Osteoblast (primary cell): ENCODE results near the gene RPUSD1. TPM values are rescaled to one million over a fixed set of nuclear protein-coding genes. Genes with fewer than 3 reads are reported as not detected.

Source experiments
- DNase-seq: peaks from one replicate; pipeline ENCODE4 v3.0.0; 2011; ENCODE audit warnings: low spot score, mixed read lengths; ENCODE audit not compliant: insufficient read length; ENCODE audit errors: missing footprints
- H2AFZ ChIP-seq: 2 replicates; pipeline ENCODE4 v1.6.0; 2011; ENCODE audit warnings: mild to moderate bottlenecking, low read length
- H3K27ac ChIP-seq: 2 replicates; pipeline ENCODE4 v1.5.1; 2011; ENCODE audit warnings: mild to moderate bottlenecking, low read depth, low read length, moderate library complexity
- H3K27me3 ChIP-seq: 2 replicates; pipeline ENCODE4 v1.6.0; 2012; ENCODE audit warnings: mild to moderate bottlenecking, control low read depth, inconsistent platforms, low read length, moderate library complexity; ENCODE audit not compliant: insufficient read depth
- H3K36me3 ChIP-seq: 2 replicates; pipeline ENCODE4 v1.5.1; 2011; ENCODE audit warnings: mild to moderate bottlenecking, low read length, control low read depth, moderate library complexity; ENCODE audit not compliant: insufficient read depth
- H3K4me1 ChIP-seq: 2 replicates; pipeline ENCODE4 v1.5.1; 2011; ENCODE audit warnings: mild to moderate bottlenecking, low read length, control low read depth, moderate library complexity; ENCODE audit not compliant: insufficient read depth
- H3K4me2 ChIP-seq: 2 replicates; pipeline ENCODE4 v1.6.0; 2011; ENCODE audit warnings: mild to moderate bottlenecking, low read length; ENCODE audit not compliant: insufficient read depth
- H3K4me3 ChIP-seq: fragments of 200-600 bp; sonication (generic); 3 replicates; pipeline ENCODE4 v1.5.1; 2012; ENCODE audit warnings: mild to moderate bottlenecking, low read length, inconsistent platforms; ENCODE audit not compliant: insufficient read depth
- H3K79me2 ChIP-seq: 2 replicates; pipeline ENCODE4 v1.6.0; 2012; ENCODE audit warnings: mild to moderate bottlenecking, low read length, control low read depth, inconsistent platforms; ENCODE audit not compliant: insufficient read depth
- H3K9me3 ChIP-seq: 2 replicates; pipeline ENCODE4 v1.5.1; 2011; ENCODE audit warnings: low read depth, low read length, control low read depth
- H4K20me1 ChIP-seq: 2 replicates; pipeline ENCODE4 v1.6.0; 2012; ENCODE audit warnings: mild to moderate bottlenecking, low read length, control low read depth; ENCODE audit not compliant: insufficient read depth
- CTCF ChIP-seq: IDR thresholded peaks from 2 replicates; pipeline ENCODE4 v1.5.1; 2011; ENCODE audit warnings: mild to moderate bottlenecking, low read depth, low read length, moderate library complexity; ENCODE audit errors: extremely low read depth
- total RNA-seq: library from RNA; depleted of rRNA; stranded (reverse); fragments of >200 nt; gene quantifications from 2 replicates; pipeline ENCODE4 v1.2.3, GENCODE V29; 2012

The RPUSD1 gene
- total RNA-seq, 1 donor: 28.2 TPM

- no peak overlapping the region for H3K27ac ChIP-seq
- DNase-seq: no peak
- no peaks in the 10 kb centered on the region for H3K36me3 ChIP-seq
- TF ChIP-seq CTCF: no peak
- H3K4me3 ChIP-seq: no peak overlapping the region
- H4K20me1 ChIP-seq: no peaks in the 10 kb centered on the region
- no peaks in the 10 kb centered on the region for H3K9me3 ChIP-seq
- H3K4me1 ChIP-seq: no peaks in the 10 kb centered on the region
- H3K4me2 ChIP-seq: no peak overlapping the region
- H2AFZ ChIP-seq: no peak overlapping the region
- H3K27me3 ChIP-seq: peaks cover 21% of the 10 kb centered on the region
- no peaks in the 10 kb centered on the region for H3K79me2 ChIP-seq
Observed at GRCh38 chr16:797120-797420, 8.9 kb upstream of the RPUSD1 start.

- H4K20me1 ChIP-seq: no peaks in the 10 kb centered on the region
- H3K4me2 ChIP-seq: no peak overlapping the region
- DNase-seq: no peak
- TF ChIP-seq CTCF: no peak
- H3K27ac ChIP-seq: no peak overlapping the region
- no peak overlapping the region for H3K4me3 ChIP-seq
- no peaks in the 10 kb centered on the region for H3K9me3 ChIP-seq
- H3K4me1 ChIP-seq: no peaks in the 10 kb centered on the region
- H3K36me3 ChIP-seq: peaks cover under 1% of the 10 kb centered on the region
- H3K79me2 ChIP-seq: no peaks in the 10 kb centered on the region
- H3K27me3 ChIP-seq: peaks cover 16% of the 10 kb centered on the region
- H2AFZ ChIP-seq: no peak overlapping the region
Observed at GRCh38 chr16:796296-797119, 8.3 kb upstream of the RPUSD1 start.

GRCh38 chr16:795580-796229, 7.5 kb upstream of the RPUSD1 start:
- H3K4me2 ChIP-seq: no peak overlapping the region
- peaks cover 8% of the 10 kb centered on the region for H3K27me3 ChIP-seq
- H3K4me3 ChIP-seq: no peak overlapping the region
- no peaks in the 10 kb centered on the region for H3K79me2 ChIP-seq
- no peaks in the 10 kb centered on the region for H3K9me3 ChIP-seq
- no peak overlapping the region for H2AFZ ChIP-seq
- H3K27ac ChIP-seq: no peak overlapping the region
- no peaks in the 10 kb centered on the region for H3K4me1 ChIP-seq
- TF ChIP-seq CTCF: no peak
- H4K20me1 ChIP-seq: no peaks in the 10 kb centered on the region
- no peak for DNase-seq
- H3K36me3 ChIP-seq: peaks cover 4% of the 10 kb centered on the region

GRCh38 chr16:794853-795466, 6.8 kb upstream of the RPUSD1 start:
- no peak overlapping the region for H3K27ac ChIP-seq
- H3K36me3 ChIP-seq: peaks cover 4% of the 10 kb centered on the region
- H2AFZ ChIP-seq: no peak overlapping the region
- H3K4me1 ChIP-seq: no peaks in the 10 kb centered on the region
- H3K4me3 ChIP-seq: no peak overlapping the region
- no peak for DNase-seq
- peaks cover under 1% of the 10 kb centered on the region for H3K27me3 ChIP-seq
- H3K4me2 ChIP-seq: no peak overlapping the region
- no peaks in the 10 kb centered on the region for H3K79me2 ChIP-seq
- TF ChIP-seq CTCF: no peak
- H3K9me3 ChIP-seq: no peaks in the 10 kb centered on the region
- H4K20me1 ChIP-seq: no peaks in the 10 kb centered on the region
